ENCODE measurements around the gene ELF5.

DNA sequence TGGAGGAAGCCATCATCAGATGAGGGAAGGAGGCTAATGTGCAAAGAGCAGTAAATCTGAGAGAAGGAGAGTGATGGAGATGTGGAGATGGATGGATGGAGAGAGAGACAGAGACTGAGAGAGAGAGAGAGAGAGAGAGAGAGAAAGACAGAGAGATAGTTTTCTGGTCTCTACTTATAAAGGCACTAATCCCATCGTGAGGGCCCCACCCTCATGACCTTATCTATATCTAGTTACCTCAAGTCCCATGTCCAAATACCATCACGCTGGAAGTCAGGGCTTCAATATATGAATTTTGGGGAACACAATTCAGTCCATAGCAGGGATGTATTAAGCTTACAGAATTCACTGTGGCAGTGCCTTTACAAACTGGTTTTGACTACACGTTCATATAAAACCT is 21.2 kb upstream of the ELF5 start:
- TF ChIP-seq PAX8 (CRISPR knock-in tag; IDR thresholded peaks at IDR 0.05; ENCODE audit: borderline replicate concordance) = no peak
- TF ChIP-seq NRL (CRISPR knock-in tag; IDR thresholded peaks at IDR 0.05; ENCODE audit: borderline replicate concordance) = no peak
- TF ChIP-seq MYC (CRISPR knock-in tag; IDR thresholded peaks at IDR 0.05; ENCODE audit: borderline replicate concordance) = no peak
- TF ChIP-seq RARA (CRISPR knock-in tag; IDR thresholded peaks at IDR 0.05) = no peak
- TF ChIP-seq, protein P1, sequence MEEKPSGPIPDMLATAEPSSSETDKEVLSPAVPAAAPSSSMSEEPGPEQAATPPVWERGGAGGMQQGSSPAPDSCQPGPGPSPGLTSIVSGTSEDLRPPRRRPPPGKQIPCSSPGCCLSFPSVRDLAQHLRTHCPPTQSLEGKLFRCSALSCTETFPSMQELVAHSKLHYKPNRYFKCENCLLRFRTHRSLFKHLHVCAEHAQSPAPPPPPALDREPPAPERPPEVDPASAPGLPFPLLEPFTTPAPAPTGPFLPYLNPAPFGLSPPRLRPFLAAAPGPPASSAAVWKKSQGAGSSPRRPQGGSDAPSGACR (CRISPR knock-in tag; IDR thresholded peaks at IDR 0.05) = no peak
- TF ChIP-seq, protein P2, sequence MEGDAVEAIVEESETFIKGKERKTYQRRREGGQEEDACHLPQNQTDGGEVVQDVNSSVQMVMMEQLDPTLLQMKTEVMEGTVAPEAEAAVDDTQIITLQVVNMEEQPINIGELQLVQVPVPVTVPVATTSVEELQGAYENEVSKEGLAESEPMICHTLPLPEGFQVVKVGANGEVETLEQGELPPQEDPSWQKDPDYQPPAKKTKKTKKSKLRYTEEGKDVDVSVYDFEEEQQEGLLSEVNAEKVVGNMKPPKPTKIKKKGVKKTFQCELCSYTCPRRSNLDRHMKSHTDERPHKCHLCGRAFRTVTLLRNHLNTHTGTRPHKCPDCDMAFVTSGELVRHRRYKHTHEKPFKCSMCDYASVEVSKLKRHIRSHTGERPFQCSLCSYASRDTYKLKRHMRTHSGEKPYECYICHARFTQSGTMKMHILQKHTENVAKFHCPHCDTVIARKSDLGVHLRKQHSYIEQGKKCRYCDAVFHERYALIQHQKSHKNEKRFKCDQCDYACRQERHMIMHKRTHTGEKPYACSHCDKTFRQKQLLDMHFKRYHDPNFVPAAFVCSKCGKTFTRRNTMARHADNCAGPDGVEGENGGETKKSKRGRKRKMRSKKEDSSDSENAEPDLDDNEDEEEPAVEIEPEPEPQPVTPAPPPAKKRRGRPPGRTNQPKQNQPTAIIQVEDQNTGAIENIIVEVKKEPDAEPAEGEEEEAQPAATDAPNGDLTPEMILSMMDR (CRISPR knock-in tag; IDR thresholded peaks at IDR 0.05) = no peak
- TF ChIP-seq CREB1 (IDR thresholded peaks at IDR 0.05) = no peak
- no peak for TF ChIP-seq CREB1 (CRISPR knock-in tag; IDR thresholded peaks at IDR 0.05)

Data from HepG2 (cell line).